DND-41 (cell line): ENCODE data around the gene ZC3H6.

Source experiments
- ATAC-seq: fragments of 200-7000 bp; cut with Tn5 transposase; 3 replicates; pipeline ENCODE4 v1.9.1; 2021; ENCODE audit warnings: low read depth; ENCODE audit not compliant: insufficient read depth
- DNase-seq: peaks from one replicate; pipeline ENCODE4 v3.0.0-alpha.2; 2020
- H2AFZ ChIP-seq: 2 replicates; pipeline ENCODE4 v1.6.0; 2012; ENCODE audit warnings: low read depth, low read length
- H3K27ac ChIP-seq: 2 replicates; pipeline ENCODE4 v1.5.1; 2012; ENCODE audit warnings: low read length, inconsistent platforms
- H3K27me3 ChIP-seq: fragments of 200-600 bp; sonication (generic); 2 replicates; pipeline ENCODE4 v1.6.0; 2012; ENCODE audit warnings: low read length, mild to moderate bottlenecking, inconsistent platforms; ENCODE audit not compliant: insufficient read depth, poor library complexity
- H3K36me3 ChIP-seq: 2 replicates; pipeline ENCODE4 v1.5.1; 2012; ENCODE audit warnings: low read length, inconsistent platforms; ENCODE audit not compliant: insufficient read depth
- H3K4me1 ChIP-seq: 2 replicates; pipeline ENCODE4 v1.5.1; 2012; ENCODE audit warnings: mild to moderate bottlenecking, low read length; ENCODE audit not compliant: insufficient read depth
- H3K4me2 ChIP-seq: 2 replicates; pipeline ENCODE4 v1.6.0; 2012; ENCODE audit warnings: mild to moderate bottlenecking, moderate library complexity, low read length, inconsistent platforms; ENCODE audit not compliant: insufficient read depth
- H3K4me3 ChIP-seq, 2 experiments: fragments of 200-600 bp in 1 of 2; shearing (Covaris generic) in 1 of 2; 2 replicates each; pipeline ENCODE4 v1.5.1; 2012 to 2016; ENCODE audit warnings: inconsistent platforms in 2 of 2, low read length in 2 of 2, mild to moderate bottlenecking in 2 of 2, low read depth in 1 of 2, moderate library complexity in 1 of 2
- H3K79me2 ChIP-seq: 2 replicates; pipeline ENCODE4 v1.6.0; 2012; ENCODE audit warnings: low read length, inconsistent platforms; ENCODE audit not compliant: insufficient read depth
- H3K9ac ChIP-seq: 2 replicates; pipeline ENCODE4 v1.6.0; 2012; ENCODE audit warnings: low read depth, mild to moderate bottlenecking, inconsistent platforms, low read length, moderate library complexity
- H3K9me3 ChIP-seq: 2 replicates; pipeline ENCODE4 v1.5.1; 2012; ENCODE audit warnings: low read length, moderate library complexity, mild to moderate bottlenecking, inconsistent platforms; ENCODE audit not compliant: insufficient read depth, severe bottlenecking
- H4K20me1 ChIP-seq: 2 replicates; pipeline ENCODE4 v1.6.0; 2012; ENCODE audit warnings: low read length; ENCODE audit not compliant: insufficient read depth
- CTCF ChIP-seq: IDR thresholded peaks from 2 replicates; pipeline ENCODE4 v1.5.1; 2012; ENCODE audit warnings: borderline replicate concordance, low read length, moderate library complexity, mild to moderate bottlenecking; ENCODE audit not compliant: poor library complexity, severe bottlenecking; ENCODE audit errors: extremely low read depth
- EZH2 ChIP-seq: IDR thresholded peaks from 3 replicates; pipeline ENCODE4 v1.6.1; 2012; ENCODE audit warnings: borderline replicate concordance, low read depth, mild to moderate bottlenecking, moderate library complexity, low read length, inconsistent platforms; ENCODE audit not compliant: severe bottlenecking

The ZC3H6 gene

GRCh38 chr2:112275311-112275886 lies at the start of gene ZC3H6:
Gene ZC3H6 (plus strand): TSS chr2:112275597. CDS start chr2:112275995, 398 bp downstream.
- Histone ChIP-seq H3K36me3 (no peaks in the 10 kb centered on the region; the same call in 1 of the 2 replicates), H3K9ac (peak within 1 kb of the TSS; percentile 100), H3K4me2 (peak within 1 kb of the TSS; percentile 89), H4K20me1 (no peaks in the 10 kb centered on the region), H3K9me3 (no peaks in the 10 kb centered on the region), H3K4me1 (peaks cover 31% of the 10 kb centered on the region), H3K27ac (peak within 1 kb of the TSS; percentile 97), H3K4me3 (peak within 1 kb of the TSS; percentile 67 to 96), H2AFZ (peak within 1 kb of the TSS; percentile 87), H3K79me2 (peaks cover 14% of the 10 kb centered on the region), H3K27me3 (no peaks in the 10 kb centered on the region)
- peak; percentile 99 for DNase-seq
- TF ChIP-seq EZH2 (no peak), CTCF (no peak)
- ATAC-seq = peak; percentile 88

- ATAC-seq = no peak
- no peak overlapping the region for H3K4me3 ChIP-seq
- peaks cover 61% of the 10 kb centered on the region; the same call in 1 of the 2 replicates for H3K36me3 ChIP-seq
- H3K4me2 ChIP-seq = no peak overlapping the region
- no peak for DNase-seq
- H3K9ac ChIP-seq = no peak overlapping the region
- H4K20me1 ChIP-seq = no peaks in the 10 kb centered on the region
- H3K4me1 ChIP-seq = no peaks in the 10 kb centered on the region
- H3K79me2 ChIP-seq = no peaks in the 10 kb centered on the region
- H3K9me3 ChIP-seq = no peaks in the 10 kb centered on the region
- H2AFZ ChIP-seq = no peak overlapping the region
- H3K27me3 ChIP-seq = no peaks in the 10 kb centered on the region
- no peak overlapping the region for H3K27ac ChIP-seq
- no peak for TF ChIP-seq EZH2
- TF ChIP-seq CTCF = no peak
These were observed 46.0 kb upstream of the ZC3H6 start for GRCh38 chr2:112229348-112229747.

- peaks cover 58% of the 10 kb centered on the region; the same call in 1 of the 2 replicates for H3K36me3 ChIP-seq
- ATAC-seq = no peak
- no peak overlapping the region for H3K4me3 ChIP-seq
These were observed 45.0 kb upstream of the ZC3H6 start for GRCh38 chr2:112230371-112230770.

GRCh38 chr2:112239862-112240261 lies 35.5 kb upstream of the ZC3H6 start:
- Histone ChIP-seq H2AFZ (no peak overlapping the region), H3K4me1 (no peaks in the 10 kb centered on the region), H3K4me3 (no peak overlapping the region), H3K9ac (no peak overlapping the region), H3K9me3 (no peaks in the 10 kb centered on the region), H3K4me2 (no peak overlapping the region), H3K27me3 (no peaks in the 10 kb centered on the region), H3K27ac (no peak overlapping the region), H4K20me1 (no peaks in the 10 kb centered on the region), H3K79me2 (peaks cover 5% of the 10 kb centered on the region; the same call in 1 of the 2 replicates), H3K36me3 (peaks cover 59% of the 10 kb centered on the region)
- DNase-seq (no peak), ATAC-seq (no peak)
- TF ChIP-seq EZH2 (no peak), CTCF (no peak)

More at GRCh38 chr2:112230371-112230770, 45.0 kb upstream of the ZC3H6 start:
- Histone ChIP-seq H4K20me1 (no peaks in the 10 kb centered on the region), H3K9ac (no peak overlapping the region), H3K9me3 (no peaks in the 10 kb centered on the region), H2AFZ (no peak overlapping the region), H3K4me2 (no peak overlapping the region), H3K79me2 (no peaks in the 10 kb centered on the region), H3K27ac (no peak overlapping the region), H3K4me1 (no peaks in the 10 kb centered on the region), H3K27me3 (no peaks in the 10 kb centered on the region)
- no peak for TF ChIP-seq EZH2
- DNase-seq = no peak
